A549 (cell line): Measurements from ENCODE around the gene ABLIM3.

Source experiments
- BHLHE40 ChIP-seq: IDR thresholded peaks from 2 replicates; pipeline ENCODE4 v1.6.1; 2012; ENCODE audit warnings: low read depth, low read length, inconsistent platforms
- CHD2 ChIP-seq: fragments of 150-350 bp; IDR thresholded peaks from 2 replicates; pipeline ENCODE4 v1.6.1; 2014; ENCODE audit warnings: low read length; ENCODE audit not compliant: partially characterized antibody
- CTCF ChIP-seq: fragments of >200 bp; sonication (Bioruptor Twin); formaldehyde crosslinking; IDR thresholded peaks from 3 replicates; pipeline ENCODE4 v1.5.1; 2016
- EP300 ChIP-seq, 2 experiments: fragments of >200 bp; sonication (Bioruptor Twin); formaldehyde crosslinking; IDR thresholded peaks; 2 replicates in 1 of 2; 3 replicates in 1 of 2; pipeline ENCODE4 v1.6.1; 2016 to 2017
- ESRRA ChIP-seq: fragments of 150-350 bp; IDR thresholded peaks from 2 replicates; pipeline ENCODE4 v1.6.1; 2014; ENCODE audit warnings: mild to moderate bottlenecking, low read length, borderline replicate concordance
- FOSL2 ChIP-seq, 2 experiments: fragments of 450-650 bp in 1 of 2; fragments of >200 bp in 1 of 2; sonication (Bioruptor Twin) in 1 of 2; formaldehyde crosslinking; IDR thresholded peaks; 2 replicates each; pipeline versions ENCODE4 v1.5.0 to v1.6.1; 2016 to 2020; ENCODE audit warnings: mild to moderate bottlenecking in 1 of 2, moderate library complexity in 1 of 2
- JUN ChIP-seq, 2 experiments: fragments of >200 bp; sonication (Bioruptor Twin); formaldehyde crosslinking; IDR thresholded peaks; 2 replicates in 1 of 2; 3 replicates in 1 of 2; pipeline ENCODE4 v1.6.1; 2016 to 2017
- NFE2L2 ChIP-seq: fragments of 150-350 bp; conservative IDR thresholded peaks from 2 replicates; pipeline ENCODE4 v1.6.1; 2014; ENCODE audit warnings: low read length
- PHF8 ChIP-seq: fragments of 200-600 bp; sonication (generic); IDR thresholded peaks from 2 replicates; pipeline ENCODE4 v1.6.1; 2016; ENCODE audit warnings: low read depth, mild to moderate bottlenecking, antibody characterized with exemption, moderate library complexity, borderline replicate concordance
- POLR2A ChIP-seq: IDR thresholded peaks from 2 replicates; pipeline ENCODE4 v1.6.1; 2012; ENCODE audit warnings: mild to moderate bottlenecking, low read length
- RAD21 ChIP-seq, 2 experiments: fragments of >200 bp in 1 of 2; sonication (Bioruptor Twin) in 1 of 2; formaldehyde crosslinking in 1 of 2; IDR thresholded peaks in 1 of 2; conservative IDR thresholded peaks in 1 of 2; 2 replicates in 1 of 2; 3 replicates in 1 of 2; pipeline ENCODE4 v1.6.1; 2012 to 2018; ENCODE audit warnings: inconsistent platforms in 1 of 2
- RNF2 ChIP-seq: fragments of 200-600 bp; sonication (generic); IDR thresholded peaks from 2 replicates; pipeline ENCODE4 v1.6.1; 2016; ENCODE audit warnings: low read depth, mild to moderate bottlenecking, antibody characterized with exemption, moderate library complexity, borderline replicate concordance
- SREBF2 ChIP-seq: fragments of 450-650 bp; IDR thresholded peaks from 2 replicates; pipeline ENCODE4 v1.6.1; 2014; ENCODE audit warnings: mild to moderate bottlenecking, moderate library complexity
- TF ChIP-seq, protein P1 (sequence below): fragments of 450-650 bp; IDR thresholded peaks from 2 replicates; pipeline ENCODE4 v1.6.1; 2014; ENCODE audit warnings: antibody characterized with exemption

DNA sequence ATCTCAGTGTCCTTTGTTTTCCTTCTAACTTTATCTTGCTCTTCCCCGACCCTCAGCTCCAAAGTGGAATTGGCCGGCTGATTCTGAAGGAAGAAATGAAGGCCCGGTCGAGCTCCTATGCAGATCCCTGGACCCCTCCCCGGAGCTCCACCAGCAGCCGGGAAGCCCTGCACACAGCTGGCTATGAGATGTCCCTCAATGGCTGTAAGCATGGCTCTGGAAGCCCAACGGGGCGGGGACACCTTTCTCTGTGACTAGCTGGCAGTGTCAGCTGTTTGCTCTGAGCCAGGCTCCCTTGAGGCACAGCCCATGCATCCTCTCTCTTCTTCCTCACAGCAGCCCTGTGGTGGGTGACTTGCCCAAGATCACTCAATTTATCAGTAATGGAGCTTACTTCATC lies 106.4 kb downstream of the ABLIM3 start:
- TF ChIP-seq CTCF (no peak), PHF8 (no peak), POLR2A (no peak), BHLHE40 (no peak), ESRRA (no peak), JUN (IDR thresholded peaks at IDR 0.05) (no peak), NFE2L2 (no peak), CHD2 (no peak), RNF2 (no peak), RAD21 (conservative IDR thresholded peaks at IDR 0.05 in 1 of 2, IDR thresholded peaks at IDR 0.05 in 1 of 2) (no peak), SREBF2 (no peak), EP300 (IDR thresholded peaks at IDR 0.05) (no peak), FOSL2 (IDR thresholded peaks at IDR 0.05) (no peak), FOSL2 (CRISPR knock-in tag; IDR thresholded peaks at IDR 0.05) (no peak)
- TF ChIP-seq, protein P1, sequence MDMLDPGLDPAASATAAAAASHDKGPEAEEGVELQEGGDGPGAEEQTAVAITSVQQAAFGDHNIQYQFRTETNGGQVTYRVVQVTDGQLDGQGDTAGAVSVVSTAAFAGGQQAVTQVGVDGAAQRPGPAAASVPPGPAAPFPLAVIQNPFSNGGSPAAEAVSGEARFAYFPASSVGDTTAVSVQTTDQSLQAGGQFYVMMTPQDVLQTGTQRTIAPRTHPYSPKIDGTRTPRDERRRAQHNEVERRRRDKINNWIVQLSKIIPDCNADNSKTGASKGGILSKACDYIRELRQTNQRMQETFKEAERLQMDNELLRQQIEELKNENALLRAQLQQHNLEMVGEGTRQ, result no peak
